ENCODE measurements around the gene POLR2L. TPM values are rescaled to one million over a fixed set of nuclear protein-coding genes. Genes with fewer than 3 reads are reported as not detected.

POLR2L gene
- total and polyA plus RNA-seq, 2 of the 13 experiments (the other 11 are each of a cell fraction or from before 2014, with no cell fraction given) = 104 to 114 TPM

DNA sequence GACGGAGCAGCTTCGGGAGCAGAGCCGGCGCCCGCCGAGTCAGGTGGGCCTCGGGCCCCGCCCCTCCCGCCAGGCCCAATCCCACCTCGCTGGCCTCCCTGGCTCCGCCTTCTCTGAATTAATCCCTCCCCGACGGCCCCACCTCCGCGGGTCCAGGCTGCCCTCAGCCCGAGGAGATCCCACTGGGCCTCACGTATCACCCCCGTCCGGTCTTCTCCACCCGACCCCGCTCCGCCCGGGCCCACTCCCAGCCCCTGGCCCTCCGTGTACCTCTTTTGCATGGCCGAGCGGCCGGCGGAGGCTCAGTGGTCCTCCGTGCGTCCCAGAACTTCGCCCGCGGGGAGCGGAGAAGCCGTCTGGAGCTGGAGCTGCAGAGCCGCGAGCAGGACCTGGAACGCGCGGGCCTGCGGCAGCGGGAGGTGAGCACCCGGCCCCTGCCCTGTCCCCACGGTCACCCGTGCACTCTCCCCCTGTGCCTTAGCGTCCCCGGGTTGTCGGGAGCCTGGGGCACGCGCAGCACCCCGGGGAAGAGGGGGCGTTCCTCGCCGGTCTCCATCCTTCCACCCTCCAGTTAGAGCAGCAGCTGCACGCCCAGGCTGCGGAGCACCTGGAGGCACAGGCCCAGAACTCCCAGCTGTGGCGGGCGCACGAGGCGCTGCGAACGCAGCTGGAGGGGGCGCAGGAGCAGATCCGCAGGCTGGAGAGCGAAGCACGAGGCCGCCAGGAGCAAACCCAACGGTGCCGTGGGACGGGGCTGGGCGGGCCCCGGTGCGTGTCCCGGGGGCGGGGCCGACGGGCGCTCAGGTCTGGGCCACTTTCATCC, 11.8 kb downstream of the POLR2L start:
- ATAC-seq = peak; percentile 58
- ChIA-PET CTCF (ENCODE audit: low intra/inter-chr PET ratio, low total read pairs) (no interaction called here), POLR2A (interaction anchor here (1.0 to 16.1 kb wide), 4 partner anchors 11 to 54 kb away, joined by 3 to 264 read pairs (median 80); partner anchors contain the start of genes PNPLA2, POLR2L, RPLP2 and TSPAN4)
- intact Hi-C loops (cut with micrococcal nuclease; ENCODE audit: unreplicated experiment) (no loop called here), in situ Hi-C loops (cut with HindIII; ENCODE audit: extremely low pct_ligation_motif_present, low pct_unique_long_range_greater_than_20kb) (no loop called here)
- Histone ChIP-seq H3K27ac (ENCODE audit: extremely low read length, insufficient read depth, low read length) (no peak overlapping the region), H3K4me1 (ENCODE audit: insufficient read depth, low read length) (peaks cover 79% of the 10 kb centered on the region), H3K27me3 (ENCODE audit: control insufficient read depth in 1 of 2, insufficient read depth in 2 of 2, low read length in 2 of 2) (no peaks in the 10 kb centered on the region), H3K9me3 (ENCODE audit: low read length) (no peaks in the 10 kb centered on the region), H3K4me2 (ENCODE audit: low read depth, low read length) (peak overlapping the region; percentile 78), H2AFZ (ENCODE audit: low read length) (no peak overlapping the region), H3K79me2 (ENCODE audit: insufficient read depth, low read length) (peaks cover 11% of the 10 kb centered on the region), H3K9ac (ENCODE audit: insufficient read depth, low read depth, low read length) (peak overlapping the region; percentile 37), H3K36me3 (replicated peaks in 1 of 2; ENCODE audit: control insufficient read depth in 1 of 2, insufficient read depth in 2 of 2, low read length in 2 of 2) (no peaks in the 10 kb centered on the region), H4K20me1 (ENCODE audit: insufficient read depth, low read length) (peaks cover 7% of the 10 kb centered on the region; the same call in 1 of the 2 replicates), H3K4me3 (replicated peaks in 1 of 3; ENCODE audit: insufficient read depth in 1 of 3, low read depth in 2 of 3, low read length in 3 of 3) (peak overlapping the region; percentile 28 to 75 (median 49))
- no TSS peak for BruUV-seq (replicated peaks)
- WGBS (ENCODE audit: low lambda C conversion rate) = 1% methylated on average over 15 of the region's 78 CpGs
- DNase-seq (ENCODE audit: low spot score) = peak; percentile 74
- FAIRE-seq = peak; percentile 49
- TF ChIP-seq, protein P1, sequence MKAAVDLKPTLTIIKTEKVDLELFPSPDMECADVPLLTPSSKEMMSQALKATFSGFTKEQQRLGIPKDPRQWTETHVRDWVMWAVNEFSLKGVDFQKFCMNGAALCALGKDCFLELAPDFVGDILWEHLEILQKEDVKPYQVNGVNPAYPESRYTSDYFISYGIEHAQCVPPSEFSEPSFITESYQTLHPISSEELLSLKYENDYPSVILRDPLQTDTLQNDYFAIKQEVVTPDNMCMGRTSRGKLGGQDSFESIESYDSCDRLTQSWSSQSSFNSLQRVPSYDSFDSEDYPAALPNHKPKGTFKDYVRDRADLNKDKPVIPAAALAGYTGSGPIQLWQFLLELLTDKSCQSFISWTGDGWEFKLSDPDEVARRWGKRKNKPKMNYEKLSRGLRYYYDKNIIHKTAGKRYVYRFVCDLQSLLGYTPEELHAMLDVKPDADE (CRISPR knock-in tag; IDR thresholded peaks at IDR 0.05) = no peak
- TF ChIP-seq FOSL2 (CRISPR knock-in tag; IDR thresholded peaks at IDR 0.05) (no peak), CBX1 (IDR thresholded peaks at IDR 0.05; ENCODE audit: low read depth) (peak; percentile 66), DMAP1 (CRISPR knock-in tag; IDR thresholded peaks at IDR 0.05) (peak; percentile 48; the same call in 1 of the 2 replicates), ZNF616 (CRISPR knock-in tag; IDR thresholded peaks at IDR 0.05; ENCODE audit: low read depth) (peak; percentile 80; the same call in 1 of the 2 replicates), CREB1 (IDR thresholded peaks at IDR 0.05) (no peak), CREB1 (CRISPR knock-in tag; IDR thresholded peaks at IDR 0.05) (no peak), MEIS1 (CRISPR knock-in tag; IDR thresholded peaks at IDR 0.05; ENCODE audit: borderline replicate concordance) (0 out of 2 replicates have a peak, but pooled peaks have one; percentile 39), ZNF572 (CRISPR knock-in tag; IDR thresholded peaks at IDR 0.05) (0 out of 2 replicates have a peak, but pooled peaks have one; percentile 56), POLR2AphosphoS5 (IDR thresholded peaks at IDR 0.05; ENCODE audit: low read depth, low read length) (peak; percentile 59), SRY (CRISPR knock-in tag; IDR thresholded peaks at IDR 0.05) (peak; percentile 31; the same call in 1 of the 2 replicates), ZFX (CRISPR knock-in tag; IDR thresholded peaks at IDR 0.05; ENCODE audit: low read depth) (peak; percentile 77), GZF1 (CRISPR knock-in tag; IDR thresholded peaks at IDR 0.05) (0 out of 2 replicates have a peak, but pooled peaks have one; percentile 39), TMF1 (CRISPR knock-in tag; IDR thresholded peaks at IDR 0.05; ENCODE audit: low read depth) (peak; percentile 59; the same call in 1 of the 2 replicates), POLR2G (IDR thresholded peaks at IDR 0.05; ENCODE audit: low read depth, low read length) (peak; percentile 59), ZMYM2 (CRISPR knock-in tag; IDR thresholded peaks at IDR 0.05) (peak; percentile 59; the same call in 1 of the 2 replicates)
- TF ChIP-seq, protein P2, sequence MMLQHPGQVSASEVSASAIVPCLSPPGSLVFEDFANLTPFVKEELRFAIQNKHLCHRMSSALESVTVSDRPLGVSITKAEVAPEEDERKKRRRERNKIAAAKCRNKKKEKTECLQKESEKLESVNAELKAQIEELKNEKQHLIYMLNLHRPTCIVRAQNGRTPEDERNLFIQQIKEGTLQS (CRISPR knock-in tag; IDR thresholded peaks at IDR 0.05) = 0 out of 2 replicates have a peak, but pooled peaks have one; percentile 11
- TF ChIP-seq, protein P3, sequence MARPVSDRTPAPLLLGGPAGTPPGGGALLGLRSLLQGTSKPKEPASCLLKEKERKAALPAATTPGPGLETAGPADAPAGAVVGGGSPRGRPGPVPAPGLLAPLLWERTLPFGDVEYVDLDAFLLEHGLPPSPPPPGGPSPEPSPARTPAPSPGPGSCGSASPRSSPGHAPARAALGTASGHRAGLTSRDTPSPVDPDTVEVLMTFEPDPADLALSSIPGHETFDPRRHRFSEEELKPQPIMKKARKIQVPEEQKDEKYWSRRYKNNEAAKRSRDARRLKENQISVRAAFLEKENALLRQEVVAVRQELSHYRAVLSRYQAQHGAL (CRISPR knock-in tag; IDR thresholded peaks at IDR 0.05; ENCODE audit: not compliant biosample characterization) = no peak
- TF ChIP-seq, protein P4, sequence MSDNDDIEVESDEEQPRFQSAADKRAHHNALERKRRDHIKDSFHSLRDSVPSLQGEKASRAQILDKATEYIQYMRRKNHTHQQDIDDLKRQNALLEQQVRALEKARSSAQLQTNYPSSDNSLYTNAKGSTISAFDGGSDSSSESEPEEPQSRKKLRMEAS (IDR thresholded peaks at IDR 0.05) = peak; percentile 76; the same call in 1 of the 2 replicates
- TF ChIP-seq, protein P5, sequence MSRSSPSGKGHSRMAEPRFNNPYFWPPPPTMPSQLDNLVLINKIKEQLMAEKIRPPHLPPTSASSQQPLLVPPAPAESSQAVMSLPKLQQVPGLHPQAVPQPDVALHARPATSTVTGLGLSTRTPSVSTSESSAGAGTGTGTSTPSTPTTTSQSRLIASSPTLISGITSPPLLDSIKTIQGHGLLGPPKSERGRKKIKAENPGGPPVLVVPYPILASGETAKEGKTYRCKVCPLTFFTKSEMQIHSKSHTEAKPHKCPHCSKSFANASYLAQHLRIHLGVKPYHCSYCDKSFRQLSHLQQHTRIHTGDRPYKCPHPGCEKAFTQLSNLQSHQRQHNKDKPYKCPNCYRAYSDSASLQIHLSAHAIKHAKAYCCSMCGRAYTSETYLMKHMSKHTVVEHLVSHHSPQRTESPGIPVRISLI (CRISPR knock-in tag; IDR thresholded peaks at IDR 0.05; ENCODE audit: borderline replicate concordance) = no peak
